ENCODE data around the gene CA14. TPM values are rescaled to one million over a fixed set of nuclear protein-coding genes. Genes with fewer than 3 reads are reported as not detected.

CA14 gene
- polyA plus RNA-seq, 1 experiment: not detected

DNA sequence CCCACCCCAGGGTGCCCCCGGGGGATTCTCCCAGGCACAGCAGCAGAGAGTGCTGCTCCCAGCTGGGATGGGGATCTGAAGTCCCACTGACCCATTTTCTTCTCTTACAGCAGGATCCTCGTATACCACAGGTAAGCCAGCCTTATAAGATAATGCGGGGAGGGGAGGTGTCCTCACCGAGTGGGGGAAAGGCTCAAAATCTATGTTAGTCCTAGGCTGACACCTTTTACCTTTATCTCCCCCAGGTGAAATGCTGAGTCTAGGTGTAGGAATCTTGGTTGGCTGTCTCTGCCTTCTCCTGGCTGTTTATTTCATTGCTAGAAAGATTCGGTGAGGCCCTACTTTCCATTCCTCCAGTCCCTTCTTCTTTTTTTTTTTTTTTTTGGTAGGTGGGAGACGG, 6.0 kb downstream of the CA14 start:
- TF ChIP-seq CTCF (IDR thresholded peaks at IDR 0.05; ENCODE audit: insufficient read depth, low read depth, low read length): no peak
- ChIA-PET CTCF (interaction anchor here (1.0 to 14.1 kb wide), 2 partner anchors 7 to 20 kb away, joined by 4 to 208 read pairs; partner anchors contain the start of gene CIART), POLR2A (no interaction called here)
- peaks cover 11% of the 10 kb centered on the region for H3K36me3 ChIP-seq (ENCODE audit: control insufficient read depth, insufficient read depth, low read length)
- no peaks in the 10 kb centered on the region; the same call in 1 of the 2 replicates for H3K27me3 ChIP-seq (ENCODE audit: control insufficient read depth, insufficient read depth, low read length)
- DNase-seq (ENCODE audit: low read depth): no peak
- no peak overlapping the region for H3K4me3 ChIP-seq (ENCODE audit: low read depth, low read length)

- CTCF ChIA-PET: interaction anchor here (8.9 kb wide), 1 partner anchor 12 kb away, joined by 85 read pairs; the partner anchor contains the start of gene CA14
- H3K36me3 ChIP-seq (ENCODE audit: control insufficient read depth, insufficient read depth, low read length): peaks cover 11% of the 10 kb centered on the region
- peak overlapping the region; percentile 94 for H3K4me3 ChIP-seq (ENCODE audit: low read depth, low read length)
- H3K27me3 ChIP-seq (ENCODE audit: control insufficient read depth, insufficient read depth, low read length): no peaks in the 10 kb centered on the region
- TF ChIP-seq CTCF (IDR thresholded peaks at IDR 0.05; ENCODE audit: insufficient read depth, low read depth, low read length): no peak
- no peak for DNase-seq (ENCODE audit: low read depth)
- POLR2A ChIA-PET: no interaction called here
Measured at GRCh38 chr1:150267896-150268295, 10.3 kb downstream of the CA14 start.

- ChIA-PET CTCF (interaction anchor here (1.2 to 8.9 kb wide), 2 partner anchors 12 to 13 kb away, joined by 9 to 85 read pairs; partner anchors contain the start of gene CA14), POLR2A (interaction anchor here (1.0 kb wide), 1 partner anchor 9 kb away, joined by 5 read pairs; no protein-coding TSS in a partner anchor)
- H3K4me3 ChIP-seq (ENCODE audit: low read depth, low read length): peak overlapping the region; percentile 94
- TF ChIP-seq CTCF (IDR thresholded peaks at IDR 0.05; ENCODE audit: insufficient read depth, low read depth, low read length): no peak
- no peak for DNase-seq (ENCODE audit: low read depth)
- H3K27me3 ChIP-seq (ENCODE audit: control insufficient read depth, insufficient read depth, low read length): no peaks in the 10 kb centered on the region
- peaks cover 11% of the 10 kb centered on the region for H3K36me3 ChIP-seq (ENCODE audit: control insufficient read depth, insufficient read depth, low read length)
Measured at GRCh38 chr1:150268340-150268704, 10.7 kb downstream of the CA14 start.

DNA sequence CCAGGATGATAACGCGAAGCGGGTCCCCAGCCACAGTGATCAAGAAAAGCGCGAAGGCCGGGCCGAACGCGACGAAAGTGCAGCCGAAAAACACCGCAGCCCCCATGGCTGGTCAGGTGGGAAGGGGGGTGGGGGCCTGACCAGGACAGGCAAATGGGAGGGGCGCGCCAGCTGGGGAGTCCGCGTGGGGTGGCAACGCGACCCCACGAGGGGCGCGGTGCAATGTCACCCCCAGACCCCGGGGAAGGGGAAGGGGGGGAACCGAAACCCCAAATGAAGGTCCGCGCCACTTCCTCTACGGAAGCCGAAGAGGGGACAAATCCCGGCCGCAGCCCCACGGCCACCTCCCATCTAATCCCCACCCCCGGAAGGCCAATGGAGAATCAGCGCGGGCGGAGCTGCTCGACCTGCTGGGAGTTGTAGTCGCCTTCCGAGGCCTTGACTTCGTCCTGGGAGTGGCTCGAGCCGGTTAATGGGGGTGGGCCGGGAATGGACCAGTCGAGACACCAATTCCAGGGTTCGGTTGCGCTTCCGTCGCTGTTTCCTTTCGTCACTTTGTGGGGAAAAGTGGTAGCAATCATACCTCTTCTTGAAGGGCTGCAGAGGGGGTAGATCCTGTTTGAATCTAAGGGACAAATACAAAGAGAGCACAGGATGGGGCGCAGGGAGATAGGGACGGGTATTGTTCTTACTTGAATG, 11.3 kb downstream of the CA14 start, which contains the start of gene APH1A:
TSS of gene APH1A (minus strand) at position 312 of the 699 bp plus-strand sequence. CDS start at position 106, 206 bp downstream.
- Histone ChIP-seq H3K27me3 (ENCODE audit: control insufficient read depth, insufficient read depth, low read length) (no peaks in the 10 kb centered on the region), H3K4me3 (ENCODE audit: low read depth, low read length) (peak within 1 kb of the TSS; percentile 94), H3K36me3 (ENCODE audit: control insufficient read depth, insufficient read depth, low read length) (peaks cover 11% of the 10 kb centered on the region)
- ChIA-PET POLR2A (interaction anchor here (1.0 kb wide), 1 partner anchor 9 kb away, joined by 5 read pairs; no protein-coding TSS in a partner anchor), CTCF (interaction anchor here (0.8 to 8.9 kb wide), 3 partner anchors 11 to 13 kb away, joined by 3 to 85 read pairs (median 9); partner anchors contain the start of gene CA14)
- peak; percentile 78 for DNase-seq (ENCODE audit: low read depth)
- no peak for TF ChIP-seq CTCF (IDR thresholded peaks at IDR 0.05; ENCODE audit: insufficient read depth, low read depth, low read length)

DNA sequence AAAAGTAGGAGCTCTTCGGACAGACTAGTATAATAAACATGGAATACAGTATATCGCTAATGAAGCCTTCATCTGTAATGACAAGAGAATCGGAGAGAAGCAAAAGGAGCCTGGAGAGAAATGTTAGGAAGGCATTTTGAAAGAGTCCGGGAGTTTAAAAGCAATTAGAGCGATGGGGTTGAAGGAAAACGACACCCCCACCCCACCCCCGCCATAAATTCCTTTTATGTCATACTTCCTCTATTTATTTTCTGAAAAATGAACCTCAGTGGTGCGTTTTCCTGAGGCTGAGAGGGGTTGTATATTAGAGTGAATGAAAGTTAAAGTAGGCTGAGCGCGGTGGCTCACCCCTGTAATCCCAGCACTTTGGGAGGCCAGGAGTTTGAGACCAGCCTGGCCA, 11.9 kb downstream of the CA14 start:
- POLR2A ChIA-PET: interaction anchor here (1.0 kb wide), 1 partner anchor 10 kb away, joined by 5 read pairs; no protein-coding TSS in a partner anchor
- H3K36me3 ChIP-seq (ENCODE audit: control insufficient read depth, insufficient read depth, low read length): peaks cover 11% of the 10 kb centered on the region

More for the DNA sequence above, 11.9 kb downstream of the CA14 start:
- CTCF ChIA-PET: interaction anchor here (0.8 to 8.9 kb wide), 3 partner anchors 10 to 13 kb away, joined by 3 to 85 read pairs (median 9); partner anchors contain the start of gene CA14
- no peaks in the 10 kb centered on the region for H3K27me3 ChIP-seq (ENCODE audit: control insufficient read depth, insufficient read depth, low read length)
- H3K4me3 ChIP-seq (ENCODE audit: low read depth, low read length): peak overlapping the region; percentile 94
- DNase-seq (ENCODE audit: low read depth): no peak
- no peak for TF ChIP-seq CTCF (IDR thresholded peaks at IDR 0.05; ENCODE audit: insufficient read depth, low read depth, low read length)
